A549 (cell line): ENCODE measurements around the gene TSGA10IP. TPM values are rescaled to one million over a fixed set of nuclear protein-coding genes. Genes with fewer than 3 reads are reported as not detected.

Experiments used
- ATAC-seq, 2 experiments: fragments of 200-7000 bp in 1 of 2; fragments of >200 bp in 1 of 2; cut with Nextera tagmentation in 1 of 2; cut with Tn5 transposase in 1 of 2; 3 replicates each; pipeline versions ENCODE4 v1.8.0 to v1.9.1; 2018 to 2020; ENCODE audit warnings: mild to moderate bottlenecking in 1 of 2, moderate library complexity in 1 of 2
- CTCF ChIA-PET: fragments of 300-600 bp; sonication (Branson Sonifier 250); formaldehyde crosslinking; extraction: SDS; loops from one replicate; lab custom pipeline; 2021; ENCODE audit warnings: antibody characterized with exemption, inconsistent platforms; lab: Yijun Ruan, JAX
- POLR2A ChIA-PET: fragments of 350-600 bp; formaldehyde crosslinking; extraction: SDS; loops from one replicate; lab custom pipeline; 2021; ENCODE audit warnings: antibody characterized with exemption, inconsistent platforms; lab: Yijun Ruan, JAX
- DNase-seq, 2 experiments: peaks; one replicate each; pipeline versions ENCODE4 v3.0.0 to v3.0.0-alpha.2; 2011 to 2016; ENCODE audit warnings: low read depth in 1 of 2, low spot score in 1 of 2
- FAIRE-seq: peaks from 2 replicates; lab custom pipeline; 2011; peaks lifted over from hg19 to GRCh38; lab: Jason Lieb, UNC
- H3K27ac ChIP-seq, 2 experiments: fragments of >200 bp; sonication (Bioruptor Twin); formaldehyde crosslinking; 3 replicates each; pipeline ENCODE4 v1.5.1; 2016 to 2017
- H3K4me1 ChIP-seq: fragments of >200 bp; sonication (Bioruptor Twin); formaldehyde crosslinking; 3 replicates; pipeline ENCODE4 v1.6.1; 2016
- H3K4me2 ChIP-seq: fragments of >200 bp; sonication (Bioruptor Twin); formaldehyde crosslinking; 3 replicates; pipeline ENCODE4 v1.6.1; 2016
- H3K4me3 ChIP-seq: fragments of >200 bp; sonication (Bioruptor Twin); formaldehyde crosslinking; 3 replicates; pipeline ENCODE4 v1.5.1; 2016
- H3K9me3 ChIP-seq: fragments of >200 bp; sonication (Bioruptor Twin); formaldehyde crosslinking; 3 replicates; pipeline ENCODE4 v1.6.1; 2016
- CBX2 ChIP-seq: fragments of 200-600 bp; sonication (generic); IDR thresholded peaks from 2 replicates; pipeline ENCODE4 v1.6.1; 2016; ENCODE audit warnings: low read depth, mild to moderate bottlenecking, borderline replicate concordance
- CBX8 ChIP-seq: fragments of 200-600 bp; sonication (generic); IDR thresholded peaks from 2 replicates; pipeline ENCODE4 v1.6.1; 2016
- CEBPB ChIP-seq, 2 experiments: fragments of >200 bp in 1 of 2; sonication (Bioruptor Twin) in 1 of 2; formaldehyde crosslinking in 1 of 2; IDR thresholded peaks; 2 replicates each; pipeline ENCODE4 v1.6.1; 2012 to 2016
- CHD2 ChIP-seq: fragments of 150-350 bp; IDR thresholded peaks from 2 replicates; pipeline ENCODE4 v1.6.1; 2014; ENCODE audit warnings: low read length; ENCODE audit not compliant: partially characterized antibody
- EHMT2 ChIP-seq: fragments of 200-600 bp; sonication (generic); IDR thresholded peaks from 2 replicates; pipeline ENCODE4 v1.6.1; 2016; ENCODE audit warnings: antibody characterized with exemption, low read depth, mild to moderate bottlenecking, moderate library complexity
- FOSB ChIP-seq: fragments of 250-450 bp; sonication (Bioruptor Pico); IDR thresholded peaks from 2 replicates; pipeline ENCODE4 v1.5.0; 2020; ENCODE audit warnings: mild to moderate bottlenecking, moderate library complexity
- FOXS1 ChIP-seq: fragments of 250-450 bp; sonication (Bioruptor Pico); IDR thresholded peaks from 2 replicates; pipeline ENCODE4 v1.5.0; 2020; ENCODE audit warnings: mild to moderate bottlenecking, moderate library complexity
- HDAC2 ChIP-seq: fragments of 200-600 bp; sonication (generic); IDR thresholded peaks from 2 replicates; pipeline ENCODE4 v1.6.1; 2016
- HEYL ChIP-seq: fragments of 250-450 bp; sonication (Bioruptor Pico); IDR thresholded peaks from 2 replicates; pipeline ENCODE4 v1.8.0; 2021; ENCODE audit warnings: mild to moderate bottlenecking, moderate library complexity
- HOXB5 ChIP-seq: fragments of 250-450 bp; sonication (Bioruptor Pico); IDR thresholded peaks from 2 replicates; pipeline ENCODE4 v1.5.0; 2020; ENCODE audit warnings: mild to moderate bottlenecking, moderate library complexity
- KDM1A ChIP-seq: fragments of 200-600 bp; sonication (generic); IDR thresholded peaks from 2 replicates; pipeline ENCODE4 v1.6.1; 2016; ENCODE audit warnings: low read depth, mild to moderate bottlenecking
- KDM5A ChIP-seq: fragments of 200-600 bp; sonication (generic); IDR thresholded peaks from 2 replicates; pipeline ENCODE4 v1.6.1; 2016; ENCODE audit warnings: antibody characterized with exemption, mild to moderate bottlenecking
- MAFK ChIP-seq: fragments of 450-650 bp; IDR thresholded peaks from 2 replicates; pipeline ENCODE4 v1.6.1; 2014; ENCODE audit not compliant: partially characterized antibody
- MYC ChIP-seq: IDR thresholded peaks from 2 replicates; pipeline ENCODE4 v1.6.1; 2012; ENCODE audit warnings: mild to moderate bottlenecking, inconsistent platforms, low read length, improper control_type of control experiment, borderline replicate concordance
- NPAS2 ChIP-seq: fragments of 250-450 bp; sonication (Bioruptor Pico); IDR thresholded peaks from 2 replicates; pipeline ENCODE4 v1.8.0; 2022; ENCODE audit warnings: mild to moderate bottlenecking, moderate library complexity, borderline replicate concordance
- NR3C1 ChIP-seq: fragments of >200 bp; sonication (Bioruptor Twin); formaldehyde crosslinking; IDR thresholded peaks from 3 replicates; pipeline ENCODE4 v1.6.1; 2017
- POLR2AphosphoS2 ChIP-seq: conservative IDR thresholded peaks from 2 replicates; pipeline ENCODE4 v1.6.1; 2012; ENCODE audit warnings: low read length, improper control_type of control experiment, inconsistent platforms
- RAD21 ChIP-seq, 2 experiments: fragments of >200 bp in 1 of 2; sonication (Bioruptor Twin) in 1 of 2; formaldehyde crosslinking in 1 of 2; IDR thresholded peaks in 1 of 2; conservative IDR thresholded peaks in 1 of 2; 2 replicates in 1 of 2; 3 replicates in 1 of 2; pipeline ENCODE4 v1.6.1; 2012 to 2018; ENCODE audit warnings: inconsistent platforms in 1 of 2
- RARB ChIP-seq: fragments of 250-450 bp; sonication (Bioruptor Pico); IDR thresholded peaks from 2 replicates; pipeline ENCODE4 v1.8.0; 2021; ENCODE audit warnings: mild to moderate bottlenecking, moderate library complexity
- RCOR1 ChIP-seq: fragments of 150-350 bp; IDR thresholded peaks from 2 replicates; pipeline ENCODE4 v1.6.1; 2014; ENCODE audit warnings: antibody characterized with exemption, low read length, low read depth
- SREBF2 ChIP-seq: fragments of 450-650 bp; IDR thresholded peaks from 2 replicates; pipeline ENCODE4 v1.6.1; 2014; ENCODE audit warnings: mild to moderate bottlenecking, moderate library complexity
- TFCP2L1 ChIP-seq: fragments of 250-450 bp; sonication (Bioruptor Pico); IDR thresholded peaks from 2 replicates; pipeline ENCODE4 v1.5.0; 2021; ENCODE audit warnings: mild to moderate bottlenecking
- ZC3H11A ChIP-seq: fragments of 450-650 bp; IDR thresholded peaks from 2 replicates; pipeline ENCODE4 v1.6.1; 2014; ENCODE audit warnings: antibody characterized with exemption, mild to moderate bottlenecking
- ZNF302 ChIP-seq: fragments of 250-450 bp; sonication (Bioruptor Pico); IDR thresholded peaks from 2 replicates; pipeline ENCODE4 v1.9.0; 2021; ENCODE audit warnings: inconsistent platforms, mild to moderate bottlenecking, moderate library complexity
- ZSCAN20 ChIP-seq: fragments of 250-450 bp; sonication (Bioruptor Pico); IDR thresholded peaks from 2 replicates; pipeline ENCODE4 v1.8.0; 2022; ENCODE audit warnings: mild to moderate bottlenecking, moderate library complexity
- WGBS: methylation state at CpG from one replicate; pipeline ENCODE4 v1.1.6; 2017; ENCODE audit errors: missing lambda C conversion rate; 5-methylcytosine and 5-hydroxymethylcytosine counted together
- polyA plus RNA-seq, 4 experiments: library from polyadenylated mRNA; depleted of rRNA in 3 of 4; stranded (reverse); fragments of >200 nt; fragmentation: RNase III in 1 of 4; extraction: RNeasy Plus Mini Kit Qiagen cat#74134 plus additional on column Dnase treatment in 1 of 4; gene quantifications; 2 replicates in 3 of 4; 3 replicates in 1 of 4; pipeline ENCODE4 v1.2.3, GENCODE V29; 2011 to 2017
- TF ChIP-seq, protein P1 (sequence below): fragments of 150-350 bp; IDR thresholded peaks from 2 replicates; pipeline ENCODE4 v1.6.1; 2014; ENCODE audit warnings: low read depth, mild to moderate bottlenecking, low read length
- TF ChIP-seq, protein P2 (sequence below): fragments of 250-450 bp; sonication (Bioruptor Pico); IDR thresholded peaks from 2 replicates; pipeline ENCODE4 v1.5.0; 2021; ENCODE audit warnings: mild to moderate bottlenecking, moderate library complexity, borderline replicate concordance
- TF ChIP-seq, protein P3 (sequence below): fragments of >200 bp; sonication (Bioruptor Twin); formaldehyde crosslinking; IDR thresholded peaks from 3 replicates; pipeline ENCODE4 v1.5.1; 2016
- TF ChIP-seq, protein P4 (sequence below): fragments of >200 bp; sonication (Bioruptor Twin); formaldehyde crosslinking; IDR thresholded peaks from 2 replicates; pipeline ENCODE4 v1.6.1; 2016
- TF ChIP-seq, protein P5 (sequence below): fragments of >200 bp; sonication (Bioruptor Twin); formaldehyde crosslinking; IDR thresholded peaks from 3 replicates; pipeline ENCODE4 v1.6.1; 2016

Gene TSGA10IP
- polyA plus RNA-seq, 2 of the 4 experiments (the other 2 are of a cell fraction) = not detected

DNA sequence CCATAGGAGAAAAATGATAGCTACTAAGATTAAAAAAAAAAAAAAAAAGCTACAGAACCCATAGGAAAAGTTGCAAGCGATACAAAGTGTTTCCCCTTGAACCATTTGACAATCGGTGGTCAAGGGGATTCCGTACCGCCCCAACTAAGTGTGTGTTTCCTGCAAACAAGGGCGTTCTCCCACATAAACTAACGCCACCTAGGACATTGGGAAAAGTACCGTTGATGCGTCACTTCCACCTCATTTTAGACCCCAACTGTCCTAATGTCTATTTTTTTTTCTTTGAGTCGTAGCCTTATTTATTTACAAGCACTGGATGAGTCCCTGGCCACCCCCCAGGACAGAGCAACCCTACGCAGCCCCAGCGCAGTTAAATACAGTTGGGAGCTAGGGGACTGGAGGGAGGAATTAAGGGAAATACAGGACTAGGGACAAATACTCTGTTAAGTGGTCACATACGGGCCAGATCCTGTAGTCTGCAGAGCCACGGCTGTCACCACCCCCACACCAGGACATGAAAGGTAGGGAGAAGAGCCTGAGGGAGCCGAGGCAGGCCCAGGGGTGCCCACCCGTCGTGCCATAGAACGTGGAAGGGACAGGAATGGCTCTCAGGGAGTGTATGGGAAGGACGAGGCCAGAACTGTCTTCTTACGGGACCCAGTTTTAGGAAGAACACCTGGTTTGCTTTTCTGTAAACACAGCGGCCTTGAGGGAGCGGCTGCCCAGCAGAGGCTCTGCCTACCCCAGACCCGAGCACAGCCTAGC is 37.7 kb downstream of the TSGA10IP start:
- ChIA-PET CTCF (interaction anchor here (0.6 to 11.8 kb wide), 4 partner anchors 61 to 203 kb away, joined by 3 to 163 read pairs (median 4); partner anchors contain the start of genes AP5B1, CCDC85B, FIBP and MUS81), POLR2A (interaction anchor here (0.7 kb wide), 1 partner anchor 175 kb away, joined by 5 read pairs; no protein-coding TSS in a partner anchor)
- FAIRE-seq (no peak), ATAC-seq (no peak; a peak in 1 of 6 replicates), DNase-seq (no peak)
- Histone ChIP-seq H3K27ac (no peak overlapping the region), H3K4me3 (no peak overlapping the region), H3K4me1 (no peaks in the 10 kb centered on the region), H3K4me2 (no peak overlapping the region), H3K9me3 (no peaks in the 10 kb centered on the region)
- TF ChIP-seq, protein P1, sequence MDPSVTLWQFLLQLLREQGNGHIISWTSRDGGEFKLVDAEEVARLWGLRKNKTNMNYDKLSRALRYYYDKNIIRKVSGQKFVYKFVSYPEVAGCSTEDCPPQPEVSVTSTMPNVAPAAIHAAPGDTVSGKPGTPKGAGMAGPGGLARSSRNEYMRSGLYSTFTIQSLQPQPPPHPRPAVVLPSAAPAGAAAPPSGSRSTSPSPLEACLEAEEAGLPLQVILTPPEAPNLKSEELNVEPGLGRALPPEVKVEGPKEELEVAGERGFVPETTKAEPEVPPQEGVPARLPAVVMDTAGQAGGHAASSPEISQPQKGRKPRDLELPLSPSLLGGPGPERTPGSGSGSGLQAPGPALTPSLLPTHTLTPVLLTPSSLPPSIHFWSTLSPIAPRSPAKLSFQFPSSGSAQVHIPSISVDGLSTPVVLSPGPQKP = no peak
- TF ChIP-seq MYC (no peak), EHMT2 (no peak), RAD21 (conservative IDR thresholded peaks at IDR 0.05 in 1 of 2, IDR thresholded peaks at IDR 0.05 in 1 of 2) (no peak), SREBF2 (no peak), KDM5A (no peak), MAFK (no peak), KDM1A (no peak), RARB (CRISPR knock-in tag) (no peak), TFCP2L1 (CRISPR knock-in tag) (no peak), FOXS1 (CRISPR knock-in tag) (no peak), ZC3H11A (no peak), CEBPB (IDR thresholded peaks at IDR 0.05) (no peak), ZSCAN20 (CRISPR knock-in tag) (no peak), CBX8 (no peak), CBX2 (no peak), CHD2 (no peak), ZNF302 (CRISPR knock-in tag) (no peak)
- TF ChIP-seq, protein P2, sequence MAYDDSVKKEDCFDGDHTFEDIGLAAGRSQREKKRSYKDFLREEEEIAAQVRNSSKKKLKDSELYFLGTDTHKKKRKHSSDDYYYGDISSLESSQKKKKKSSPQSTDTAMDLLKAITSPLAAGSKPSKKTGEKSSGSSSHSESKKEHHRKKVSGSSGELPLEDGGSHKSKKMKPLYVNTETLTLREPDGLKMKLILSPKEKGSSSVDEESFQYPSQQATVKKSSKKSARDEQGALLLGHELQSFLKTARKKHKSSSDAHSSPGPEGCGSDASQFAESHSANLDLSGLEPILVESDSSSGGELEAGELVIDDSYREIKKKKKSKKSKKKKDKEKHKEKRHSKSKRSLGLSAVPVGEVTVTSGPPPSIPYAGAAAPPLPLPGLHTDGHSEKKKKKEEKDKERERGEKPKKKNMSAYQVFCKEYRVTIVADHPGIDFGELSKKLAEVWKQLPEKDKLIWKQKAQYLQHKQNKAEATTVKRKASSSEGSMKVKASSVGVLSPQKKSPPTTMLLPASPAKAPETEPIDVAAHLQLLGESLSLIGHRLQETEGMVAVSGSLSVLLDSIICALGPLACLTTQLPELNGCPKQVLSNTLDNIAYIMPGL (CRISPR knock-in tag) = no peak
- TF ChIP-seq, protein P3, sequence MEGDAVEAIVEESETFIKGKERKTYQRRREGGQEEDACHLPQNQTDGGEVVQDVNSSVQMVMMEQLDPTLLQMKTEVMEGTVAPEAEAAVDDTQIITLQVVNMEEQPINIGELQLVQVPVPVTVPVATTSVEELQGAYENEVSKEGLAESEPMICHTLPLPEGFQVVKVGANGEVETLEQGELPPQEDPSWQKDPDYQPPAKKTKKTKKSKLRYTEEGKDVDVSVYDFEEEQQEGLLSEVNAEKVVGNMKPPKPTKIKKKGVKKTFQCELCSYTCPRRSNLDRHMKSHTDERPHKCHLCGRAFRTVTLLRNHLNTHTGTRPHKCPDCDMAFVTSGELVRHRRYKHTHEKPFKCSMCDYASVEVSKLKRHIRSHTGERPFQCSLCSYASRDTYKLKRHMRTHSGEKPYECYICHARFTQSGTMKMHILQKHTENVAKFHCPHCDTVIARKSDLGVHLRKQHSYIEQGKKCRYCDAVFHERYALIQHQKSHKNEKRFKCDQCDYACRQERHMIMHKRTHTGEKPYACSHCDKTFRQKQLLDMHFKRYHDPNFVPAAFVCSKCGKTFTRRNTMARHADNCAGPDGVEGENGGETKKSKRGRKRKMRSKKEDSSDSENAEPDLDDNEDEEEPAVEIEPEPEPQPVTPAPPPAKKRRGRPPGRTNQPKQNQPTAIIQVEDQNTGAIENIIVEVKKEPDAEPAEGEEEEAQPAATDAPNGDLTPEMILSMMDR = no peak
- 82% methylated on average over 21 of the region's 22 CpGs for WGBS

DNA sequence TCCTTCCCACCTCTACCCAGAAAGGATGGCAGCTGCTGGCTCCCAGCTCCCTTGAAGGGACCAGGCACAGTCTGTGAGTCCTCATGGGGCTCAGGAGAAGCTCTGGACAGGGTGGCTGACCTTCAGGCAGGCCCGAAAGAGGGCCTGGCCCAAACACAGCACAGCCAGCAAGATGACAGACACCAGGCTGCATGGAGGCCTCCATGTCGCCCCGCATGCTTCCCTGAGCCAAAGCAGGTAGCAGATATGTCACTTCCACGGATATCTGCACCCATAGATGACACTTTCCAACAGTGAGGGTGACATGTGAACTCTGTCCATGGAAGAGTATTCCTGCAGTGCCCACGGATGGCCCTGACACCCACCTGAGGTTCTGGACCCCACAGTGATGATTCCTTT is 38.3 kb downstream of the TSGA10IP start:
- H3K9me3 ChIP-seq = no peaks in the 10 kb centered on the region
- H3K27ac ChIP-seq = no peak overlapping the region
- ATAC-seq = peak; percentile 6 to 12; a peak in 2 of 6 replicates
- no peak for FAIRE-seq
- no peak overlapping the region for H3K4me3 ChIP-seq
- no peak for DNase-seq
- H3K4me1 ChIP-seq = no peaks in the 10 kb centered on the region
- ChIA-PET CTCF (interaction anchor here (1.2 to 11.8 kb wide), 4 partner anchors 39 to 203 kb away, joined by 3 to 163 read pairs (median 8); partner anchors contain the start of genes AP5B1, CCDC85B, FIBP and MUS81), POLR2A (no interaction called here)
- H3K4me2 ChIP-seq = no peak overlapping the region
- 64% methylated on average over 4 of the region's 5 CpGs for WGBS
- no peak for TF ChIP-seq NR3C1
- no peak for TF ChIP-seq HEYL (CRISPR knock-in tag)
- no peak for TF ChIP-seq HOXB5 (CRISPR knock-in tag)
- no peak for TF ChIP-seq MAFK
- no peak for TF ChIP-seq RAD21 (conservative IDR thresholded peaks at IDR 0.05 in 1 of 2, IDR thresholded peaks at IDR 0.05 in 1 of 2)
- no peak for TF ChIP-seq RARB (CRISPR knock-in tag)
- no peak for TF ChIP-seq RCOR1
- TF ChIP-seq HDAC2 = no peak
- TF ChIP-seq, protein P4, sequence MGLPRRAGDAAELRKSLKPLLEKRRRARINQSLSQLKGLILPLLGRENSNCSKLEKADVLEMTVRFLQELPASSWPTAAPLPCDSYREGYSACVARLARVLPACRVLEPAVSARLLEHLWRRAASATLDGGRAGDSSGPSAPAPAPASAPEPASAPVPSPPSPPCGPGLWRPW = no peak
- no peak for TF ChIP-seq FOSB (CRISPR knock-in tag)
- TF ChIP-seq NPAS2 (CRISPR knock-in tag) = no peak
- TF ChIP-seq, protein P5, sequence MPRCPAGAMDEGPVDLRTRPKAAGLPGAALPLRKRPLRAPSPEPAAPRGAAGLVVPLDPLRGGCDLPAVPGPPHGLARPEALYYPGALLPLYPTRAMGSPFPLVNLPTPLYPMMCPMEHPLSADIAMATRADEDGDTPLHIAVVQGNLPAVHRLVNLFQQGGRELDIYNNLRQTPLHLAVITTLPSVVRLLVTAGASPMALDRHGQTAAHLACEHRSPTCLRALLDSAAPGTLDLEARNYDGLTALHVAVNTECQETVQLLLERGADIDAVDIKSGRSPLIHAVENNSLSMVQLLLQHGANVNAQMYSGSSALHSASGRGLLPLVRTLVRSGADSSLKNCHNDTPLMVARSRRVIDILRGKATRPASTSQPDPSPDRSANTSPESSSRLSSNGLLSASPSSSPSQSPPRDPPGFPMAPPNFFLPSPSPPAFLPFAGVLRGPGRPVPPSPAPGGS = no peak
- no peak for TF ChIP-seq ZNF302 (CRISPR knock-in tag)
- no peak for TF ChIP-seq POLR2AphosphoS2
